WERI-Rb-1 (cell line): ENCODE measurements around the gene HBP1.

Experiments used
- DNase-seq: peaks from one replicate; pipeline ENCODE4 v3.0.0-alpha.2; 2020
- H3K27ac ChIP-seq: fragments of 250-450 bp; sonication (Bioruptor Pico); 2 replicates; pipeline ENCODE4 v1.5.1; 2020; ENCODE audit warnings: mild to moderate bottlenecking, moderate library complexity
- H3K27me3 ChIP-seq: fragments of 250-450 bp; sonication (Bioruptor Pico); 2 replicates; pipeline ENCODE4 v1.5.1; 2021; ENCODE audit warnings: mild to moderate bottlenecking, low read depth, moderate library complexity; ENCODE audit not compliant: insufficient read depth, severe bottlenecking
- H3K36me3 ChIP-seq: fragments of 250-450 bp; sonication (Bioruptor Pico); 2 replicates; pipeline ENCODE4 v1.5.1; 2020; ENCODE audit warnings: mild to moderate bottlenecking, moderate library complexity
- H3K4me3 ChIP-seq: 2 replicates; pipeline ENCODE4 v1.5.1; 2011; ENCODE audit warnings: low read depth, mild to moderate bottlenecking, control low read depth, low read length
- H3K9me3 ChIP-seq: fragments of 250-450 bp; sonication (Bioruptor Pico); 2 replicates; pipeline ENCODE4 v1.5.1; 2021; ENCODE audit warnings: mild to moderate bottlenecking, moderate library complexity; ENCODE audit not compliant: severe bottlenecking
- TF ChIP-seq, protein P1 (sequence below): IDR thresholded peaks from 2 replicates; pipeline ENCODE4 v1.5.1; 2011; ENCODE audit warnings: low read depth, mild to moderate bottlenecking, control low read depth, inconsistent platforms, low read length

Gene HBP1

DNA sequence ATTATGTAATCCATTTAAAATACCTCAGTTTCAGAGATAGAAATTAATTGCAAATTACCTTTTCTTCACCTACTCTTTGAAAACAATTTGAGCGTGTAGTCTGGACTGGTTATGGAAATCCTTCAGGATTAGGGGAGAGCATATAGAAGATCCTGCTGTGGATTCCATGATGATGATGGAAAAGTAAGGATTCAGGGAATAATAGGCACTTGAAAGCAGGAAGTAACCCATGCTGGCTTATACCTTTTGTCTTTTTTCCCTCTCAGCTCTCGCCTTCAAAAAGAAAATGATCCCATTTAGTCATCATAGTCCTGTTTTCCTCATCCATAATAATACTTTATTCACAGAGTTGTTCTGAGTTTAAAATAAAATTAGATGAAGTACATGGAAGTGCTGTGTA lies 4.4 kb downstream of the HBP1 start:
- DNase-seq = no peak
- TF ChIP-seq, protein P1, sequence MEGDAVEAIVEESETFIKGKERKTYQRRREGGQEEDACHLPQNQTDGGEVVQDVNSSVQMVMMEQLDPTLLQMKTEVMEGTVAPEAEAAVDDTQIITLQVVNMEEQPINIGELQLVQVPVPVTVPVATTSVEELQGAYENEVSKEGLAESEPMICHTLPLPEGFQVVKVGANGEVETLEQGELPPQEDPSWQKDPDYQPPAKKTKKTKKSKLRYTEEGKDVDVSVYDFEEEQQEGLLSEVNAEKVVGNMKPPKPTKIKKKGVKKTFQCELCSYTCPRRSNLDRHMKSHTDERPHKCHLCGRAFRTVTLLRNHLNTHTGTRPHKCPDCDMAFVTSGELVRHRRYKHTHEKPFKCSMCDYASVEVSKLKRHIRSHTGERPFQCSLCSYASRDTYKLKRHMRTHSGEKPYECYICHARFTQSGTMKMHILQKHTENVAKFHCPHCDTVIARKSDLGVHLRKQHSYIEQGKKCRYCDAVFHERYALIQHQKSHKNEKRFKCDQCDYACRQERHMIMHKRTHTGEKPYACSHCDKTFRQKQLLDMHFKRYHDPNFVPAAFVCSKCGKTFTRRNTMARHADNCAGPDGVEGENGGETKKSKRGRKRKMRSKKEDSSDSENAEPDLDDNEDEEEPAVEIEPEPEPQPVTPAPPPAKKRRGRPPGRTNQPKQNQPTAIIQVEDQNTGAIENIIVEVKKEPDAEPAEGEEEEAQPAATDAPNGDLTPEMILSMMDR = no peak
- Histone ChIP-seq H3K9me3 (no peaks in the 10 kb centered on the region), H3K27me3 (no peaks in the 10 kb centered on the region), H3K27ac (no peak overlapping the region), H3K4me3 (no peak overlapping the region), H3K36me3 (no peaks in the 10 kb centered on the region)

GRCh38 chr7:107173691-107174406 lies 5.0 kb downstream of the HBP1 start:
- no peaks in the 10 kb centered on the region for H3K9me3 ChIP-seq
- TF ChIP-seq, protein P1 = no peak
- H3K36me3 ChIP-seq = no peaks in the 10 kb centered on the region
- no peak overlapping the region for H3K27ac ChIP-seq
- no peak for DNase-seq
- no peaks in the 10 kb centered on the region for H3K27me3 ChIP-seq
- H3K4me3 ChIP-seq = no peak overlapping the region

GRCh38 chr7:107179326-107180164 lies 10.7 kb downstream of the HBP1 start:
- TF ChIP-seq, protein P1 = no peak
- no peak overlapping the region for H3K27ac ChIP-seq
- no peak overlapping the region for H3K4me3 ChIP-seq
- H3K9me3 ChIP-seq = no peaks in the 10 kb centered on the region
- no peaks in the 10 kb centered on the region for H3K27me3 ChIP-seq
- peaks cover 23% of the 10 kb centered on the region for H3K36me3 ChIP-seq
- DNase-seq = no peak

DNA sequence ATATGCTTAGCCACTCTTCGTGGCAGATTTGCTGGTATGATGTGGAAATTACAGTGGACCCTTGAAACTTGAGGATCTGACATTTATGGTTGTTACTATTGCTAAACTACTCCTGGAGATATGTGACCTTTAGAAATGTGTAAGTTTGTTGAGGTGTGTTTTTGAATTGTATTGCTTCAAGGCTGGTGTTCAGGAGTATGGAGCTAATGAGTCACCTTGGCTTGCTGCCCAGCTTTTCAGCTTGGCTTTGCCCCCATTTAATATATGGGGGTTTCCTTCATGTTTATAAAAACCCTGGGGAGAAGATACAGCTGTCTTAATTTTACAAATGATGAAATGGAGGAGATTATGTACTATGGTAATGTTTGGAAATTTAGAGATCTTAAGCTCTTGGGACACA lies 11.6 kb downstream of the HBP1 start:
- Histone ChIP-seq H3K27me3 (no peaks in the 10 kb centered on the region), H3K9me3 (no peaks in the 10 kb centered on the region), H3K4me3 (no peak overlapping the region), H3K36me3 (peaks cover 23% of the 10 kb centered on the region), H3K27ac (no peak overlapping the region)
- no peak for DNase-seq
- TF ChIP-seq, protein P1 = no peak

DNA sequence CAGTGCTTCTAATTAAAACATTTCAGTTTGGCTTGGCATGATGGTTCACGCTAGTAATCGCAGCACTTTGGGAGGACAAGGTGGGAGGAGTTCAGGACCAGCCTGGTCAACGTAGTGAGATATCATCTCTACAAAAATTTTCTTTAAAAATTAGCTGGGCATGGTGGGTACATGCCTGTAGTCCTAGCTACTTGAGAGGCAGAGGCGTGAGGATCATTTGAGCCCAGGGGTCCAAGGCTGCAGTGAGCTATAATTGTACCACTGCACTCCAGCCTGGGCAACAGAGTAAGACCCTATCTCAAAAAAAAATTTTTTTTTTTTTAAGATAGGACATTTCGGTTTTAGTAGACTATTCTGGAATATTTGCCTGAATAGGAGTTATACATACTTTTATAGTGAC lies 12.4 kb downstream of the HBP1 start:
- H3K27me3 ChIP-seq = no peaks in the 10 kb centered on the region
- DNase-seq = no peak
- no peaks in the 10 kb centered on the region for H3K9me3 ChIP-seq
- TF ChIP-seq, protein P1 = no peak
- peaks cover 28% of the 10 kb centered on the region for H3K36me3 ChIP-seq
- H3K4me3 ChIP-seq = no peak overlapping the region
- no peak overlapping the region for H3K27ac ChIP-seq
